HepG2 (cell line): ENCODE data around the gene LIME1. TPM values are rescaled to one million over a fixed set of nuclear protein-coding genes. Genes with fewer than 3 reads are reported as not detected.

Experiments
- ATAC-seq: fragments of 200-7000 bp; cut with Tn5 transposase; 3 replicates; pipeline ENCODE4 v1.9.1; 2020; ENCODE audit warnings: mild to moderate bottlenecking, moderate library complexity
- BruUV-seq: library from RNA; stranded (reverse); fragments of 400-500 nt; replicated peaks from 2 replicates; lab custom pipeline; 2021; lab: Mats Ljungman, UMichigan
- CTCF ChIA-PET: fragments of 300-600 bp; formaldehyde crosslinking; extraction: SDS; loops from one replicate; lab custom pipeline; 2021; ENCODE audit warnings: low total read pairs, inconsistent platforms, low intra/inter-chr PET ratio; lab: Yijun Ruan, JAX
- POLR2A ChIA-PET: fragments of 350-600 bp; sonication (Branson Sonifier 250); formaldehyde crosslinking; loops from one replicate; lab custom pipeline; 2020; ENCODE audit warnings: antibody characterized with exemption, inconsistent platforms; lab: Yijun Ruan, JAX
- DNase-seq: peaks from one replicate; pipeline ENCODE4 v3.0.0-alpha.2; 2015; ENCODE audit warnings: low spot score
- FAIRE-seq: peaks from 3 replicates; lab custom pipeline; 2011; peaks lifted over from hg19 to GRCh38; lab: Jason Lieb, UNC
- H2AFZ ChIP-seq: one replicate; pipeline ENCODE4 v1.6.1; 2011; ENCODE audit warnings: low read length, inconsistent platforms
- H3K27ac ChIP-seq: fragments of 300-600 bp; 3 replicates; pipeline ENCODE4 v1.8.0; 2011; ENCODE audit warnings: mixed run types, mild to moderate bottlenecking, mixed read lengths, low read length, inconsistent platforms; ENCODE audit not compliant: insufficient read depth; ENCODE audit errors: extremely low read length
- H3K27me3 ChIP-seq, 2 experiments: fragments of 200-600 bp in 1 of 2; 2 replicates in 1 of 2; 3 replicates in 1 of 2; pipeline versions ENCODE4 v1.6.0 to v1.8.0; 2011; ENCODE audit warnings: low read length in 2 of 2, mild to moderate bottlenecking in 2 of 2, moderate library complexity in 2 of 2, inconsistent platforms in 1 of 2; ENCODE audit not compliant: insufficient read depth in 2 of 2, control insufficient read depth in 1 of 2
- H3K36me3 ChIP-seq, 2 experiments: fragments of 200-600 bp in 1 of 2; replicated peaks in 1 of 2; 2 replicates in 1 of 2; 3 replicates in 1 of 2; pipeline versions ENCODE4 v1.5.1 to v1.8.0; 2011; ENCODE audit warnings: low read length in 2 of 2, inconsistent platforms in 1 of 2; ENCODE audit not compliant: insufficient read depth in 2 of 2, control insufficient read depth in 1 of 2
- H3K4me1 ChIP-seq: 2 replicates; pipeline ENCODE4 v1.5.1; 2012; ENCODE audit warnings: low read length, inconsistent platforms; ENCODE audit not compliant: insufficient read depth
- H3K4me2 ChIP-seq: 2 replicates; pipeline ENCODE4 v1.6.0; 2011; ENCODE audit warnings: low read depth, low read length, inconsistent platforms
- H3K4me3 ChIP-seq, 3 experiments: fragments of 200-600 bp in 1 of 3; sonication (generic), shearing (Covaris generic) in 1 of 3; replicated peaks in 1 of 3; 2 replicates each; pipeline ENCODE4 v1.5.1; 2011 to 2016; ENCODE audit warnings: low read length in 3 of 3, inconsistent platforms in 2 of 3, low read depth in 2 of 3, mild to moderate bottlenecking in 2 of 3, control low read depth in 1 of 3, mixed read lengths in 1 of 3; ENCODE audit not compliant: insufficient read depth in 1 of 3
- H3K79me2 ChIP-seq: one replicate; pipeline ENCODE4 v1.6.1; 2011; ENCODE audit warnings: low read length, inconsistent platforms; ENCODE audit not compliant: insufficient read depth
- H3K9ac ChIP-seq: 2 replicates; pipeline ENCODE4 v1.6.0; 2011; ENCODE audit warnings: mild to moderate bottlenecking, low read depth, low read length, inconsistent platforms; ENCODE audit not compliant: insufficient read depth
- H3K9me3 ChIP-seq: 2 replicates; pipeline ENCODE4 v1.5.1; 2012; ENCODE audit warnings: mild to moderate bottlenecking, low read length
- H4K20me1 ChIP-seq: 2 replicates; pipeline ENCODE4 v1.6.0; 2011; ENCODE audit warnings: inconsistent platforms, mild to moderate bottlenecking, low read length, moderate library complexity; ENCODE audit not compliant: insufficient read depth
- CBX2 ChIP-seq, 2 experiments: fragments of 200-600 bp in 1 of 2; sonication (generic); formaldehyde crosslinking in 1 of 2; IDR thresholded peaks; 2 replicates each; pipeline versions ENCODE4 v1.7.0 to v1.8.1; 2018 to 2022; ENCODE audit warnings: low read depth in 2 of 2, low read length in 1 of 2, mild to moderate bottlenecking in 1 of 2, missing genetic modification reagents in 1 of 2
- FOSL1 ChIP-seq: sonication (generic); formaldehyde crosslinking; IDR thresholded peaks from 2 replicates; pipeline ENCODE4 v1.9.0; 2021; ENCODE audit warnings: missing genetic modification reagents, borderline replicate concordance
- GZF1 ChIP-seq: sonication (generic); formaldehyde crosslinking; IDR thresholded peaks from 2 replicates; pipeline ENCODE4 v1.5.1; 2020; ENCODE audit warnings: mild to moderate bottlenecking, missing genetic modification reagents
- KDM3A ChIP-seq: IDR thresholded peaks from 2 replicates; pipeline ENCODE4 v1.6.1; 2018; ENCODE audit warnings: low read depth, missing compliant biosample characterization
- KLF15 ChIP-seq: sonication (generic); formaldehyde crosslinking; IDR thresholded peaks from 2 replicates; pipeline ENCODE4 v1.8.1; 2023; ENCODE audit warnings: borderline replicate concordance, mild to moderate bottlenecking, inconsistent platforms, missing genetic modification reagents, mixed read lengths
- MBD4 ChIP-seq: IDR thresholded peaks from 2 replicates; pipeline ENCODE4 v1.6.1; 2012; ENCODE audit warnings: low read length, inconsistent platforms, borderline replicate concordance
- ZFP36 ChIP-seq: fragments of 150-350 bp; IDR thresholded peaks from 2 replicates; pipeline ENCODE4 v1.6.1; 2018; ENCODE audit warnings: borderline replicate concordance, low read length, low read depth; ENCODE audit not compliant: partially characterized antibody
- ZMAT5 ChIP-seq: sonication (generic); formaldehyde crosslinking; IDR thresholded peaks from 2 replicates; pipeline ENCODE4 v1.5.0; 2020; ENCODE audit warnings: mild to moderate bottlenecking, low read depth, missing genetic modification reagents, borderline replicate concordance
- ZNF558 ChIP-seq: sonication (generic); formaldehyde crosslinking; IDR thresholded peaks from 2 replicates; pipeline ENCODE4 v1.9.0; 2022; ENCODE audit warnings: mild to moderate bottlenecking, missing genetic modification reagents, borderline replicate concordance
- ZNF605 ChIP-seq: sonication (generic); formaldehyde crosslinking; IDR thresholded peaks from 2 replicates; pipeline ENCODE4 v1.8.0; 2022; ENCODE audit warnings: mild to moderate bottlenecking, missing genetic modification reagents
- ZNF607 ChIP-seq: sonication (generic); formaldehyde crosslinking; IDR thresholded peaks from 2 replicates; pipeline ENCODE4 v1.5.1; 2020; ENCODE audit warnings: missing genetic modification reagents, mild to moderate bottlenecking, borderline replicate concordance
- ZNF687 ChIP-seq: sonication (generic); formaldehyde crosslinking; IDR thresholded peaks from 2 replicates; pipeline ENCODE4 v1.5.1; 2020; ENCODE audit warnings: mild to moderate bottlenecking, missing genetic modification reagents, moderate library complexity
- WGBS: methylation state at CpG from one replicate; pipeline ENCODE4 v1.1.6; 2017; ENCODE audit warnings: low lambda C conversion rate; 5-methylcytosine and 5-hydroxymethylcytosine counted together
- in situ Hi-C: cut with HindIII; loops from 2 replicates; pipeline ENCODE4 v1.10.0; 2017; ENCODE audit warnings: low pct_unique_long_range_greater_than_20kb; ENCODE audit not compliant: extremely low pct_ligation_motif_present
- intact Hi-C: fragments of 100-400 bp; cut with micrococcal nuclease; formaldehyde crosslinking; loops from one replicate; pipeline ENCODE4 v1.10.0; 2022; ENCODE audit not compliant: unreplicated experiment
- polyA plus RNA-seq, 8 experiments: library from polyadenylated mRNA; depleted of rRNA in 3 of 8; stranded (reverse) in 7 of 8; unstranded in 1 of 8; fragments of >200 nt; fragmentation: Illumina TruSeq in 4 of 8; extraction: Trizol in 4 of 8; gene quantifications; 2 replicates each; pipeline versions ENCODE4 v1.2.1 to v1.2.3, GENCODE V29; 2011 to 2016; ENCODE audit warnings: low read depth in 4 of 8, missing spikeins in 1 of 8, mixed read lengths in 1 of 8; ENCODE audit not compliant: insufficient read depth in 1 of 8
- total RNA-seq, 5 experiments: library from RNA; depleted of rRNA; stranded (reverse); fragments of >200 nt; fragmentation: Illumina TruSeq; extraction: Trizol; gene quantifications; 2 replicates each; pipeline ENCODE4 v1.2.3, GENCODE V29; 2016; ENCODE audit warnings: low read depth in 1 of 5

The LIME1 gene
- total and polyA plus RNA-seq, 2 of the 13 experiments (the other 11 are each of a cell fraction or from before 2014, with no cell fraction given), result 13.0 to 61.5 TPM

GRCh38 chr20:63753381-63753780 lies 16.9 kb downstream of the LIME1 start:
- no TSS peak for BruUV-seq
- no peaks in the 10 kb centered on the region for H4K20me1 ChIP-seq
- no peak for DNase-seq
- peaks cover 42% of the 10 kb centered on the region for H3K4me1 ChIP-seq
- ChIA-PET CTCF (no interaction called here), POLR2A (no interaction called here)
- in situ Hi-C loops, result no loop called here
- H3K27me3 ChIP-seq, result peaks cover 0 to 3% of the 10 kb centered on the region in 2 experiments; a peak in 1 of 5 replicates
- TF ChIP-seq ZNF558, result no peak
- no peak for TF ChIP-seq MBD4
- no peak for TF ChIP-seq KDM3A (CRISPR knock-in tag)
- TF ChIP-seq CBX2 (IDR thresholded peaks at IDR 0.05; ENCODE audit: low read depth, low read length), result no peak
- no peak for TF ChIP-seq CBX2 (CRISPR knock-in tag; IDR thresholded peaks at IDR 0.05; ENCODE audit: low read depth)
- no peak overlapping the region for H3K4me3 ChIP-seq
- H3K9ac ChIP-seq, result no peak overlapping the region
- H3K79me2 ChIP-seq, result no peaks in the 10 kb centered on the region
- ATAC-seq, result no peak
- FAIRE-seq, result no peak
- H3K27ac ChIP-seq, result no peak overlapping the region
- no peak overlapping the region for H2AFZ ChIP-seq
- intact Hi-C loops, result no loop called here
- H3K9me3 ChIP-seq, result no peaks in the 10 kb centered on the region
- H3K36me3 ChIP-seq, result no peaks in the 10 kb centered on the region
- 88% methylated on average over 13 of the region's 13 CpGs for WGBS
- H3K4me2 ChIP-seq, result no peak overlapping the region

GRCh38 chr20:63754008-63754407 lies 17.5 kb downstream of the LIME1 start:
- Histone ChIP-seq H3K9me3 (no peaks in the 10 kb centered on the region), H3K4me3 (no peak overlapping the region), H3K4me1 (peaks cover 36% of the 10 kb centered on the region), H4K20me1 (no peaks in the 10 kb centered on the region), H3K27me3 (peaks cover 0 to 3% of the 10 kb centered on the region in 2 experiments; a peak in 1 of 5 replicates), H2AFZ (no peak overlapping the region), H3K36me3 (no peaks in the 10 kb centered on the region), H3K9ac (no peak overlapping the region), H3K4me2 (no peak overlapping the region), H3K27ac (no peak overlapping the region), H3K79me2 (no peaks in the 10 kb centered on the region)
- CTCF ChIA-PET, result no interaction called here
- intact Hi-C loops (no loop called here), in situ Hi-C loops (no loop called here)
- 85% methylated on average over 16 of the region's 16 CpGs for WGBS
- BruUV-seq, result no TSS peak
- POLR2A ChIA-PET, result no interaction called here
- ATAC-seq (no peak), DNase-seq (no peak), FAIRE-seq (no peak)
- TF ChIP-seq ZMAT5 (CRISPR knock-in tag) (no peak), GZF1 (CRISPR knock-in tag) (no peak), ZNF607 (CRISPR knock-in tag) (no peak), ZNF558 (no peak), KLF15 (CRISPR knock-in tag) (no peak), ZNF687 (CRISPR knock-in tag) (peak; percentile 10; the same call in 1 of the 2 replicates), FOSL1 (no peak), ZFP36 (no peak), ZNF605 (CRISPR knock-in tag) (0 out of 2 replicates have a peak, but pooled peaks have one; percentile 20)
